ENCODE results near the gene ESRRB. TPM values are rescaled to one million over a fixed set of nuclear protein-coding genes. Genes with fewer than 3 reads are reported as not detected.

ESRRB gene
- polyA plus RNA-seq, 1 experiment = not detected

DNA sequence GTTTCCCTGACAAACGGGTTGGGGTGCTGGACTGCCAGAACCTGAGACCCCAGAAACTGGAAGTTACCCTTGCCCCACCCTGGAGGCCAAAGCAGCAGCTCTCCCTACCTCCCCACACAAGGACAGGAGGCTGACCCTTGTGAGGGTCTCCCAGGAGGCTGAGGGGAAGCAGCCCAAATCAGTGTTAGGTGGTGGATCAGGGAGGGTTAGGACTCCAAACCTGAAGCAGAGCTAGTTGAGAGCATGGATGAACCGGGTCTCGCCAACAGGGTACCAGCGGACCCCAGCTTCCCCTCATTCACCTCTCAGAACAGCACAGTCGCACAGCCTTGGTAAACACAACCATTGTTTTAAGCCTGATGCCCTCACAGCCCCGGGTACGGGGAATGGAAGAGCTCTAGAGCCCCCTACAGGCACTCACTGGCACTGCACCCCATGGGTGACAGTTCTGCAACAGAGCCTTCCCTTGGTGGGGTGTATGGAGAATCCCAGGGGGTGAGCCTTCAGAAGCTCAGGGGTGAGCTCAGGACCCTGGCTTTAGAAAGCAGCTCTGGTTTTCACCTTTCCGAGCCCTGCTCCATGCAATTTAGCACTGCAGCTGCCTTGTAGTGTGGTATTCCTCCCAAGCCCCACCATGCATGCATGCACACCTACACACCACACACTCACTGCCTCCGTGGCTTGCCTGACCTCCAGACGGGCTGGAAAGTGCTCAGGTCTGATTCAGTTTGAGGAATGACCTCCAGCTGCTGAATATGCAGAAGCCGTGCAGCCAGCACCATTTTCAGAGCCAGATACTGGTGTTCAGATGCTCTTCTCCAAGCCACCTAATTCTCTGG is 11.2 kb downstream of the ESRRB start:
- peaks cover 18% of the 10 kb centered on the region for H3K27me3 ChIP-seq (ENCODE audit: control insufficient read depth, insufficient read depth, low read length)
- H3K4me3 ChIP-seq (ENCODE audit: low read depth, low read length) = no peak overlapping the region
- no peaks in the 10 kb centered on the region for H3K9me3 ChIP-seq (ENCODE audit: control insufficient read depth, insufficient read depth, low read length)
- TF ChIP-seq, protein P1, sequence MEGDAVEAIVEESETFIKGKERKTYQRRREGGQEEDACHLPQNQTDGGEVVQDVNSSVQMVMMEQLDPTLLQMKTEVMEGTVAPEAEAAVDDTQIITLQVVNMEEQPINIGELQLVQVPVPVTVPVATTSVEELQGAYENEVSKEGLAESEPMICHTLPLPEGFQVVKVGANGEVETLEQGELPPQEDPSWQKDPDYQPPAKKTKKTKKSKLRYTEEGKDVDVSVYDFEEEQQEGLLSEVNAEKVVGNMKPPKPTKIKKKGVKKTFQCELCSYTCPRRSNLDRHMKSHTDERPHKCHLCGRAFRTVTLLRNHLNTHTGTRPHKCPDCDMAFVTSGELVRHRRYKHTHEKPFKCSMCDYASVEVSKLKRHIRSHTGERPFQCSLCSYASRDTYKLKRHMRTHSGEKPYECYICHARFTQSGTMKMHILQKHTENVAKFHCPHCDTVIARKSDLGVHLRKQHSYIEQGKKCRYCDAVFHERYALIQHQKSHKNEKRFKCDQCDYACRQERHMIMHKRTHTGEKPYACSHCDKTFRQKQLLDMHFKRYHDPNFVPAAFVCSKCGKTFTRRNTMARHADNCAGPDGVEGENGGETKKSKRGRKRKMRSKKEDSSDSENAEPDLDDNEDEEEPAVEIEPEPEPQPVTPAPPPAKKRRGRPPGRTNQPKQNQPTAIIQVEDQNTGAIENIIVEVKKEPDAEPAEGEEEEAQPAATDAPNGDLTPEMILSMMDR (IDR thresholded peaks at IDR 0.05; ENCODE audit: low read depth, low read length) = peak; percentile 99
- ChIA-PET POLR2A (no interaction called here), CTCF (interaction anchor here (0.5 to 6.0 kb wide), 40 partner anchors 9 to 810 kb away, joined by 3 to 147 read pairs (median 5); no protein-coding TSS in a partner anchor)
- DNase-seq (ENCODE audit: low read depth, low spot score) = peak; percentile 11
- no peak overlapping the region for H3K27ac ChIP-seq (ENCODE audit: low read depth, low read length)

DNA sequence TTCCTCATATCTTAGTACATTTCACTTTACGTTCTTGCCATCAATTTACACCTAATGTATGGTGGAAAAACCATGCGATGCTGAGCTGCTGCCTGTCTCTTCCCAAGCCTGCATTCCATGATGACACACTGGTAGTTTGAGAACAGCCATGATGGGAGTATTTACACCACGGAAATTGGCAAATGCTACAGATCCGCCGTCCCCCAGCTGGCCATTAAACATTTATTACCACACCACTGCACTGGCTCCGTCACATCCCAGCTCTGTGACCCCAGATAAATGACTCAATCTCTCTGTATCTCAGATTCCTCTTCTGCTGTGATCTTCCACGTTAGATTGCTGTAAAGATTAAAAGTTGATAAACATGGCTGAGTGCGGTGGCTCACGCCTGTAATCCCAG is 13.9 kb downstream of the ESRRB start:
- H3K4me3 ChIP-seq (ENCODE audit: low read depth, low read length) = no peak overlapping the region
- no peak for DNase-seq (ENCODE audit: low read depth, low spot score)
- ChIA-PET POLR2A (no interaction called here), CTCF (interaction anchor here (0.7 to 6.0 kb wide), 2 partner anchors 337 to 680 kb away, joined by 3 to 147 read pairs; no protein-coding TSS in a partner anchor)
- H3K27ac ChIP-seq (ENCODE audit: low read depth, low read length) = no peak overlapping the region
- H3K27me3 ChIP-seq (ENCODE audit: control insufficient read depth, insufficient read depth, low read length) = peaks cover 11% of the 10 kb centered on the region
- H3K9me3 ChIP-seq (ENCODE audit: control insufficient read depth, insufficient read depth, low read length) = no peaks in the 10 kb centered on the region; the same call in 1 of the 2 replicates
- TF ChIP-seq, protein P1 (IDR thresholded peaks at IDR 0.05; ENCODE audit: low read depth, low read length) = no peak

DNA sequence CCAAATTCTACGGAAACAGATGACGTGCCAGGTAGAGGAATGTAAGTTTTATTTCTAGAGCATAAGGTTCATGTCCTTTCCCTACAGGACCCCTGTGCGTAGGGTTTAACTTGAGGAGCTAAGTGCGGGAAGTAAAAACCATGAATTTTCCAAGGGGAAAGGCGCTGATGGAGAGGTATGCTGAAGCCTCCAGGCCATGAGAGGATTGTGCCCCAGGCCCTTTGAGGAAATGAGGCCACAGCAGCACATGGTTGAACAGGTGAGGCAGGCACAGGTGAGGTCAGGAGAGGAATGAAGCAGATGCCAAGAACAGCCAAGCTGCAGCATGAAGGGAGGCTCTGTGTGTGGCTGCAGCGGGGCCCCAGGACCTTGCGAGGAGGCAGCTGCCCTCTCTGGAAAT is 14.7 kb downstream of the ESRRB start:
- ChIA-PET POLR2A (no interaction called here), CTCF (interaction anchor here (6.0 kb wide), 1 partner anchor 338 kb away, joined by 147 read pairs; no protein-coding TSS in a partner anchor)
- no peak for DNase-seq (ENCODE audit: low read depth, low spot score)

DNA sequence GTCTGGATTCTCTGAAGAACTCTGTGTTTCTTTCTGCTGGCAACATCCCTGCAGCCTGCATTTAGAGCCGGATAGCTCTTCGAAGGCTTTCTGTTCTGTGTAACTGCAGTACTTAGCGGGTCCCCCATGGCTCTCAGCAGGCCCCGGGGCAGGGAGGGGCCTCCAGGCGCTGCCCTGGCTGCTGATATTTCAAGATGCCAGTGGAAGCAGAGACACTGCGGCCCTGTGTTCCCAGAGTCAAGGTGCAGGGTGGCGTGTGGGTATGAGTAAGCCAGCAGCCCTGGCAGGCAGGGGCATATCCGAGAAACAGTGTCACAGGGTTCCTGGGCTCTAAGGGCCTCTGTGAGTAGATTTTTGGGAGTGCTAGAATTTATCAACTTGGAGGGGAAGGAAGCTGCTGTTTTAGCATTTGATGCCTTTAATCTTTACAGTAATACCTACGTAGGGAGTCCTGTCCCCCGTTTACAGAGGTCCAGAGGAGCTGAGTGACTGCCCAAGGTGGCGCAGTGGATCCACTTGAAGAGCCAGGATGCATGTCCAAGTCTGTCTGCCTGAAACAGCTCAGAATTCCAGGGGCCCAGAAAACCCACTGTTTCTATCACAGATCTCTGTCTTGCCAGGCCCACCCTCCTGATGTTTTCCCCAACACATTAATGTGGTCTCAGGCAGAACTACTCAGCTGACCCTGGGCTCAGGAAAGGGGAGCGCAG is 16.2 kb downstream of the ESRRB start:
- Histone ChIP-seq H3K4me3 (ENCODE audit: low read depth, low read length) (no peak overlapping the region), H3K27ac (ENCODE audit: low read depth, low read length) (no peak overlapping the region), H3K9me3 (ENCODE audit: control insufficient read depth, insufficient read depth, low read length) (no peaks in the 10 kb centered on the region; the same call in 1 of the 2 replicates), H3K27me3 (ENCODE audit: control insufficient read depth, insufficient read depth, low read length) (peaks cover 4% of the 10 kb centered on the region)
- DNase-seq (ENCODE audit: low read depth, low spot score) = no peak
- CTCF ChIA-PET = interaction anchor here (0.8 to 6.0 kb wide), 2 partner anchors 39 to 339 kb away, joined by 3 to 147 read pairs; no protein-coding TSS in a partner anchor
- TF ChIP-seq, protein P1 (IDR thresholded peaks at IDR 0.05; ENCODE audit: low read depth, low read length) = no peak
- POLR2A ChIA-PET = no interaction called here

More for the DNA sequence above, 14.7 kb downstream of the ESRRB start:
- Histone ChIP-seq H3K4me3 (ENCODE audit: low read depth, low read length) (no peak overlapping the region), H3K9me3 (ENCODE audit: control insufficient read depth, insufficient read depth, low read length) (no peaks in the 10 kb centered on the region; the same call in 1 of the 2 replicates), H3K27me3 (ENCODE audit: control insufficient read depth, insufficient read depth, low read length) (peaks cover 7% of the 10 kb centered on the region), H3K27ac (ENCODE audit: low read depth, low read length) (no peak overlapping the region)
- TF ChIP-seq, protein P1 (IDR thresholded peaks at IDR 0.05; ENCODE audit: low read depth, low read length) = no peak
